Measurements from ENCODE around the gene RGS4.
"Not testable (repeated sequence)": the region's sequence is repeated elsewhere in the genome, so short reads cannot be mapped to it uniquely, and the experiment has no call there.

RGS4 gene

DNA sequence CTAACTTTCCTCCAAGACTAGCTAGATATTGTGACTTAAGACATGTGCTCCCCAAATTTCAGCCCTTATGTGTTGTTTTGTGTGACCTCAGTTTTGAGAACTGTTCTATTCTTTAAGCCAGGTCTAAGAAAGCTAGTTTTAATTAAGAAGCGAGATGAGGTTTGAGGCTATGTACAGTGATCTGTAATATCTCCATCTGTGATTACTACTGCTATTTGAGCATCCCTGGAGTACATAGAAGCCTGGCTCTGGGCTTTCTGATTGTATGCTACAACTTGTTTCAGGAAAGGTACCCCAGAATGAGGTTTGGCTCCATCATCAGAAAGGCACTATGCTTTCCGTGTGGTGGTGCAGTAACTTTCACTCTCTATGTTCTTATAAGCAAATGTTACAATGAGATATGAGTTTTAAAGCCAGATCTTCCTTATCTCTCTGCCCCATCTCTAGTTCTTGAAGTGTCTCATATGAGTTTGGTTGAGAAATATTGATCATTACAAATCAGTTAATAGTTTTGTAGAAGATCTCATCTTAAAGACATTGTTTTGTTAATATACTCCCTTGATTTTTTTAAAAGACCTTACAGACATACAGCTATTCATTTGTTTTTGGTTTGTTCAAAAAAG is 605 bp downstream of the RGS4 start:
- no peak for DNase-seq

- peak; percentile 92 for DNase-seq
Observed at GRCh38 chr1:163071405-163072255, 2.5 kb downstream of the RGS4 start.

GRCh38 chr1:163072658-163073057 is 3.5 kb downstream of the RGS4 start:
- DNase-seq = no peak

DNA sequence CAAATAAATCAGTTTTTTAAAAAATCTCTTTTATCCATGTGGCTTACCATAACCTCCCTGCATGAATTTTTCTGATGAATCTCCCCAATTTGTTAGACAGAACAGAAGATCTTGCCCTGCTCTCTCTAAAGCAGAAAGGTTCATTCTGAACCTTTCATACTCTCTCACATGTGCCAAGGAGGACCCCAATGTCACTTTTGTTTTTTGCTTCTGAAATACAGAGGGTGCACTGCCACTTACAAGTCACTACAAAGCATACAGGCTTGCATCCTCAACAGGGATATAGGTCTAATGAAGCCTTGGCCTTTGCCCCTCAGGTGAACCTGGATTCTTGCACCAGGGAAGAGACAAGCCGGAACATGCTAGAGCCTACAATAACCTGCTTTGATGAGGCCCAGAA is 4.8 kb downstream of the RGS4 start:
- DNase-seq = no peak

DNA sequence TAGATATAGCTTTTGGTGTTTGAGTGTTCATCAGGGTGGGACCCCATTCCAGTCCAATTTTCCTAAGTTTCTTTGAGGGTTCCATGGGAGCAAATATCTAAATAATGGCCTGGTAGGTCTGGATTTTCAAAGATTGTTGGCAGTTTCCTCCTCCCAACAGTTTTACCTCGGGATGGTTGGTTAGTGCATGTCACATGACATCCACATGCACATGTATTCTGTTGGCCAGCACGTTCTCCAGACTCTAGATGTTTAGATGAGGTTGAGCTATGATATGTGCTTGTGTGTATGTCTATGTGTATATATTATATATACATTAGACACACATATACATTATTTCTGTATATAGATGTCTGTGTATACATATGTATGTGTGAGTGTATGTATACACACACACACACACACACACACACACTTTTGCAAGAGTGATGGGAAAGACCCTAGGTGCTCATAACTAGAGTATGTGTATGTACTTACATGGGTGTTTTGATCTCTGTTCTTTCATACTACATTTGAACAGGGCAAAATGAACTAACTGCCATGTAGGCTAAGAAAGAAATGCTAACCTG is 5.6 kb downstream of the RGS4 start:
- no peak for DNase-seq

DNA sequence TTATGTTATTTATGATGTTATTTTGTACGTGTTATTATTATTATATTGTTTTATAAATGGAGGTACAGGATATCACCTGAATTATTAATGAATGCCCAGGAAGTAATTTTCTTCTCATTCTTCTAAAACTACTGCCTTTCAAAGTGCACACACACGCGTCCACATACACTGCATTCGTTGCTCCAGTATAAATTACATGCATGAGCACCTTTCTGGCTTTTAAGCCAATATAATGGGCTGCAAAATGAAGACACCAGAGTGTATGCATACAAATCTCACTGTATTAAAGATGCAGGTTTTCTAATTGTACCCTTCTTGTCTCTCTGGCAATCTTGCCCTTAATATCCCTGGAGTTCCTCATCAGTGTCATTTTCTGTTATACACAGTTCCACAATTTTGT is 6.9 kb downstream of the RGS4 start:
- DNase-seq = no peak

DNA sequence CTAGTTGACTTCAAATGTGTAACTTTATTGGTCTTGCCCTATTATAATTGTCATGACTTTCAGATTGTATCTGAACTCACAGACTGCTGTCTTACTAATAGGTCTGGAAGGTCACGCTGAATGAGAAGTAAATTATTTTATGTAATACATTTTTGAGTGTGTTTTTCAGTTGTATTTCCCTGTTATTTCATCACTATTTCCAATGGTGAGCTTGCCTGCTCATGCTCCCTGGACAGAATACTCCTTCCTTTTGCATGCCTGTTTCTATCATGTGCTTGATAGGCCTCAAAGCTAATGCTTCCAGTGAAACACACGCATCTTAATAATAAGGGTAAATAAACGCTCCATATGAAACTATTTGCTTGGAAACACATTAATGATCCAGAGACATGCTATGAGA is 7.3 kb downstream of the RGS4 start:
- DNase-seq = no peak

DNA sequence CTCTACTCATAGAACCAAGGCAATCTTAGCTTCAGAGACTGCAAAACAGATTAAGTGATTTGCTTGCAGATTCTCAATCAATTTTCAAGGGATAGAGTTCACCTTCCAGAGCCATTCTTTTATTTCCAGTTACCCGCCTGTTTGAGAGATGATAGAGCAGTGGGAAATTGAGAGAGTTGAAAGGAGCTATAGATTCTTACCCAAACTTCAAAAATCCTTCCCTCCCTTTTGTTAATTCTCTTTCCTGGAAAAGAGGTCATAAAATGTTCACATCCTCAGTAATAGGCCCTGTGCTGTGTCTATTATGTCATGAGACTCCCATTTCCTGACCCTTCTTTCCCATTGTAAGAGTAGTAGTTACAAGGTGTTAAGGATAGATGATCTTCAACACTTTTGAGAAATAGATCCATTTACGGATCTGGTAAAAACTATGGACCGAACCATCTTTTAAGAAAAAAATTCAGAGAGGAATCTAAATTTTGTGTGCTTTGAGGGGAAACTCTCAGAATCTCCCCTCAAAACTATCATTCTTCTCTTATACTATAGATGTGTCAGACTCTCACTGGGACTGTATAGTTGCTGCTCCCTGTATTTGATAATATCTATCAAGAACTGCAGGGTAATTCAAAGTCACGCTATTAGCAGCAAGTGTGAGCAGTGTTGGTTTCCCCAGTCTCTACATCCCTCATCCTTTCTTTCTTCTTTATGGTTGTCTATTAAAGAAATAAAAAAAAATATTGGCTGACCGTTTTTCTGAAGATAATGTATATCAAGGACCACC is 8.0 kb downstream of the RGS4 start:
- no peak for DNase-seq

GRCh38 chr1:163082971-163083370 is 13.8 kb downstream of the RGS4 start:
- DNase-seq = peak; percentile 60

DNA sequence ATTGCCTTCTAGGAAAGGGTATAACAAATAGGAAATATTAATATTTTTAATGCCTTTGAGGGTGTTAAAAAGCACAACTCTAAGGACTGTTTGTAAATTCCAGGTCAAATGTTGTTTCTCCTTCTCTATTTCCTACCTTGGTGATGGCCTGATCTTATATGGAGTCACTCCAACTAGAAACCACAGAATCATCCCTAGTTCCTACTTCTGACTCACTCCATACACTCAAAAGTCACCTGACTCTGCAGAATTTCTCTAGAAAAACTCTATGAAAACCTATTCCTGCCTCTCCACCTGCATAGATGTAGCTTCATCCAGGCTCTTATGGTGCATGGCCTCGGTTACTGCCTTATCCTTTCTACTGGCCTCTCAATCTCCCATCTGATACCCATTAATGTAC is 14.5 kb downstream of the RGS4 start:
- peak; percentile 86 for DNase-seq

GRCh38 chr1:163084330-163084729 is 15.2 kb downstream of the RGS4 start:
- peak; percentile 93 for DNase-seq

DNA sequence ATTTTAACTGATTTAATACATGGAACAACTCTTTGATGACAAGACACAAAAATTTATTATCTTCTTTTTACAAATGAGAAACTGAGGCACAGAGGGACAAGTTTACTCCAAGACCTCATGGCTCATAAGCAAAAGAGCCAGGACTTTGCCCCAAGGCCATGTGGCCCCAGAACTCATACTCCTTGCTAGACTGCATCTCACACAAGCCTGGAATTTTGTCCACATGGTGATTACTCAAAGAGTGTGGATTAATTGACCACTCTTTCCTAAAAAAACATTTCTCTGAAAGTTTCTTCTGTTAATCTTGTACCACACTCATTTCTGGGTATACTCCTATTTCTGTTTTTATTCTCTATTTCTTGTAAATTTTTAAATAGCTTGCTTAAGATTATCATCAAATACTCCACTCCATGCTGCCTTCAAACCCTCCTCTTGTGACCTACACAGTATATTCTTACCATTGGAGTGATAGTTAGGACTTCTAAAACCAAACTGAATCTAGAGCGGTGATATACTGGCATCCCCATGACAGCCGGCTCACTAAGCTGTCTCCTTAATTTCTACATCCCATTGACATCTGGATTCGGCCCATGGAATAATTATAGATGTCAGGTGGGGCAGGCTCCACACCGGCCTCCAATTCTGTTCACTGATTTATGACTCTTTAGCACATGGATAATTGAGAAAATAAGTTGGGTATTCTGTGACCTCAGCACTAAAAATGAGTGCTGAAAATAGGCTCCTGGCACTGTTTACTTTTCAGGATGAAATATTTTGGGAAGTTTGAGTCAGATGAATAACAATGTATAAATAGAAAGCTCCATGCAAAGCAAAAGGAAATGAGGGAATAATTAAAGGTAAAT is 16.1 kb downstream of the RGS4 start:
- DNase-seq = peak; percentile 21

GRCh38 chr1:163085904-163086268 is 16.7 kb downstream of the RGS4 start:
- DNase-seq = no peak

DNA sequence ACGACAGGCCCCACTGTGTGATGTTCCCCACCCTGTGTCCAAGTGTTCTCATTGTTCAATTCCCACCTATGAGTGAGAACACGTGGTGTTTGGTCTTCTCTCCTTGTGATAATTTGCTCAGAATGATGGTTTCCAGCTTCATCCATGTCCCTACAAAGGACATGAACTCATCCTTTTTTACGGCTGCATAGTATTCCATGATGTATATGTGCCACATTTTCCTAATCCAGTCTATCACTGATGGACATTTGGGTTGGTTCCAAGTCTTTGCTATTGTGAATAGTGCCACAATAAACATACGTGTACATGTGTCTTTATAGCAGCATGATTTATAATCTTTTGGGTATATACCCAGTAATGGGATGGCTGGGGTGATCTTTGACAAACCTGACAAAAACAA is 20.0 kb downstream of the RGS4 start:
- not testable (repeated sequence) for DNase-seq

- DNase-seq = peak; percentile 55
Observed at GRCh38 chr1:163090321-163090945, 21.3 kb downstream of the RGS4 start.

GRCh38 chr1:163093169-163093568 is 24.0 kb downstream of the RGS4 start:
- no peak for DNase-seq

- no peak for DNase-seq
Observed at GRCh38 chr1:163093579-163093978, 24.4 kb downstream of the RGS4 start.

- no peak for DNase-seq
Observed at GRCh38 chr1:163094182-163094581, 25.0 kb downstream of the RGS4 start.

DNA sequence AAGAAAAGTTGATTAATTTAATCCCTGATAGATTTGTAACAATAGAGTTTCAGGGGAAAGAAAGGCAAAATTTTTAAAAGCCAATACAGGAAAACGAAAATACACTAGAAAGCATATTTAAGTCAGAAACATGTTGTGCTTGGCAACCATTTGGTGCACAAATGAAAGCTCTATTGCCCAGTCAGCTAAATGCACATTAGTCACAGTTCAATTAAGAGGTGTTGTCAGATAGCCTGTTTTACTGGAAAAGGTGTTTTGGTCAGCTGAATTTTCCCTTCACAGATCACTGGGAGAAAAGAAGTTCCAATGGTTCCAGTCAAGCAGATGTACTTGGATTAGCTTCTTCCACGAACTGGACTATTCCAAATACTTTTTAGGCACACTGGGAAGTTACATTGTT is 25.4 kb downstream of the RGS4 start:
- DNase-seq = peak; percentile 16

DNA sequence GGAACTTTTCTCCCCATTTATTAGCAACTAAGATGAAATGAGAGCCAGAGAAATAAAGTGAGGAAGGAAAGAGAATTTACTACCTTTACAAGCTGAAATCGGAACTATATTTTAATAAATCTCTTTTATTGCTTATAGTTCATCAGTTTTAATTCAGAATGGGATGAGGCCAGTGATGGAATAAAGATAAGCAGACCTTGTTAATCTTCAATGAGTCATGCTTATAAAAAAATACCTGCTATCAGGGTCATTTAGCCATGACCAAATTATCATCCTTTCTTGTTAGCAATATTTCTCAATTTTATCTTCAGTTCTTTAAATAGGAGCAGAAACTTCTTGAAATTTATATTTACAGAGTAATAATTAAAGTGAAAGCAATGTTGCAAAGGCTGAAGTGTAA is 26.1 kb downstream of the RGS4 start:
- no peak for DNase-seq

DNA sequence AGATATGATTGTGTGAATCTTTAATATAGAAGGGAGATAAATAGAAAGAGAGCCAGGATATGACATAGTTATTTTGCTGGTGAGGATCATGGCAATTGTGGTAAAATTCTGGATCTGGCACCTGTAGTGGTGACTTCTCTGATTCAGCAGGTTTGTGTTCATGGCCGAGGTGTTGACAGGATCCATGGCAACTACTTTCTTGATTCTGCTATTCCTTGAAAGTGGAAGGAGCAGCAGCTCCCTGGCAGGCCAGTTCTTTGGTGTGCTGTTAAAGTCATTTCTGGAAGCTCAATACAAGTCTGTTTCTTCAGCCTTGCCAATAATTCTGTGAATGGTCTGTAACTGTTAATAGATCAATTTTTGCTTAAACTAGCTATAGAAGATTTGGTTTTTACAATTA is 33.4 kb downstream of the RGS4 start:
- no peak for DNase-seq
